Measurements from ENCODE around the gene PDE4B.

GRCh38 chr1:65814752-65815151 lies 22.1 kb downstream of the PDE4B start:
- TF ChIP-seq CTCF (IDR thresholded peaks at IDR 0.05) (no peak), POLR2A (IDR thresholded peaks at IDR 0.05; ENCODE audit: low read depth) (no peak), POLR2AphosphoS5 (IDR thresholded peaks at IDR 0.05) (no peak)

Data from esophagus muscularis mucosa (tissue), 3 donors.